Measurements from ENCODE around the gene SCYL2. TPM values are rescaled to one million over a fixed set of nuclear protein-coding genes. Genes with fewer than 3 reads are reported as not detected.

SCYL2 gene
- total RNA-seq, 4 donors from 2014 or later: 24.6 to 103 (median 42.5) TPM

DNA sequence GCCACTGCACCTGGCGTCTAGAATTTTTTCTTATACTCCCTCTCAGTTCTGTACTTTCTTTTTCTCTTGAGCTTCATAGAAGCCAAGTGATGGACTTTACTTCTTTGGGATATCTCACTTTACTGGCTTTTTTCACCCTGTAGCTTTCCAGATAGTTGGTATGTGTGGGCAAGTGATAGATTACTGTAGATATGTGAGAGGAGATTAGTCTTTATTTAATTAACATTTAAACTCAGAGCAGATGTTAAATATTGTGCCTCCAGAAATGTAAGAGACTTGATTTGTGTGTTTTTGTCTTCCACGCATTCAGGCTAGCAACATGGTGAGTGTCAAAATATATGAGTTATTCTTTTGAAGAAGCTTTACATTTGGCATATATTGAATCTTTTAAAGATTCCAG lies 50.4 kb downstream of the SCYL2 start:
- DNase-seq: no peak
- no peak for TF ChIP-seq POLR2A (IDR thresholded peaks at IDR 0.05)
- TF ChIP-seq, protein P1, sequence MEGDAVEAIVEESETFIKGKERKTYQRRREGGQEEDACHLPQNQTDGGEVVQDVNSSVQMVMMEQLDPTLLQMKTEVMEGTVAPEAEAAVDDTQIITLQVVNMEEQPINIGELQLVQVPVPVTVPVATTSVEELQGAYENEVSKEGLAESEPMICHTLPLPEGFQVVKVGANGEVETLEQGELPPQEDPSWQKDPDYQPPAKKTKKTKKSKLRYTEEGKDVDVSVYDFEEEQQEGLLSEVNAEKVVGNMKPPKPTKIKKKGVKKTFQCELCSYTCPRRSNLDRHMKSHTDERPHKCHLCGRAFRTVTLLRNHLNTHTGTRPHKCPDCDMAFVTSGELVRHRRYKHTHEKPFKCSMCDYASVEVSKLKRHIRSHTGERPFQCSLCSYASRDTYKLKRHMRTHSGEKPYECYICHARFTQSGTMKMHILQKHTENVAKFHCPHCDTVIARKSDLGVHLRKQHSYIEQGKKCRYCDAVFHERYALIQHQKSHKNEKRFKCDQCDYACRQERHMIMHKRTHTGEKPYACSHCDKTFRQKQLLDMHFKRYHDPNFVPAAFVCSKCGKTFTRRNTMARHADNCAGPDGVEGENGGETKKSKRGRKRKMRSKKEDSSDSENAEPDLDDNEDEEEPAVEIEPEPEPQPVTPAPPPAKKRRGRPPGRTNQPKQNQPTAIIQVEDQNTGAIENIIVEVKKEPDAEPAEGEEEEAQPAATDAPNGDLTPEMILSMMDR (IDR thresholded peaks at IDR 0.05): no peak
- Histone ChIP-seq H3K4me3 (no peak overlapping the region), H3K9me3 (no peaks in the 10 kb centered on the region), H3K27ac (no peak overlapping the region), H3K27me3 (no peaks in the 10 kb centered on the region), H3K4me1 (no peaks in the 10 kb centered on the region), H3K36me3 (no peaks in the 10 kb centered on the region)
- intact Hi-C loops (cut with DNase I; ENCODE audit: low total_unique reads): no loop called here

DNA sequence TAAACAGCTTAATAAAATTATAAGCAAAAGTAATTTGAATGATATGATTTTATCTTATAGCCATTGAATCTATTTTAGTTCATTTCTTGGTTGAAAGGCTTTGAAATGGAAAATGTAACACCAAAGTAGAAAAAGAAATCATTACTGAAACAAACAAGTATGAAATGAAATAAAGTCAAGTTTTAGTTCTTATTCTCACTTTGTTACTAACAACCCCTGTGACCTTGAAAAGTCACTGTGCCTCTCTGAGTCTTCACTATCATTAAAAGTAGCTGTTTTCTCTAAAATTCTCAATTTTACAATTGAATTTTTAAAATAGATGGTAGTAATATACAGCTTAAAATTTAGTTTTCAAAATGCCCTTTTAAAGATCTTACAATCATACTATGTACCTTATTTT lies 57.5 kb downstream of the SCYL2 start:
- Histone ChIP-seq H3K27ac (no peak overlapping the region), H3K27me3 (no peaks in the 10 kb centered on the region), H3K9me3 (no peaks in the 10 kb centered on the region), H3K4me1 (no peaks in the 10 kb centered on the region), H3K36me3 (no peaks in the 10 kb centered on the region), H3K4me3 (no peak overlapping the region)
- TF ChIP-seq, protein P1 (IDR thresholded peaks at IDR 0.05): no peak
- TF ChIP-seq POLR2A (IDR thresholded peaks at IDR 0.05): no peak
- no peak for DNase-seq
- intact Hi-C loops (cut with DNase I; ENCODE audit: low total_unique reads): no loop called here

DNA sequence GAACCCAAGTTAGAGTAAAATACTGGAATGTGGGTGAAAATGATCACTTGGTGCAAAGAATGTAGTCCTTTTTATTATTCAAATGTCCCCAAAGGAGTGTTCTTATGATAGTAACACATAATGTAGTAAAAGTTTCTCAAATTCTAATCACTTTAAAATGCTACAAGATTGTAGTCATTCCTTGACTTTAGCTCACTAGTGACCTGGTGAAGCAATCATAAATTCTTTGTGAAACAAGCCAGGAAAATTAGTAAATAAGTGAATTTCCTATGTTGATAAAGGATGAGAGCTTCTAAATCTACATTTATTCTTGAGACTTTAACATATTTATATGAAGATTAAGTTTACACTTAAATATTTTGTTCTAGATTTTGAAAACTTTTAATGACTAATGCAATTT lies 59.2 kb downstream of the SCYL2 start:
- intact Hi-C loops (cut with DNase I; ENCODE audit: low total_unique reads): no loop called here
- no peak overlapping the region for H3K4me3 ChIP-seq
- no peaks in the 10 kb centered on the region for H3K27me3 ChIP-seq
- H3K36me3 ChIP-seq: no peaks in the 10 kb centered on the region
- H3K9me3 ChIP-seq: no peaks in the 10 kb centered on the region
- H3K27ac ChIP-seq: no peak overlapping the region
- no peak for DNase-seq
- no peaks in the 10 kb centered on the region for H3K4me1 ChIP-seq
- TF ChIP-seq POLR2A (IDR thresholded peaks at IDR 0.05): no peak
- TF ChIP-seq, protein P1 (IDR thresholded peaks at IDR 0.05): no peak

GRCh38 chr12:100329800-100330199 lies 62.8 kb downstream of the SCYL2 start:
- intact Hi-C loops (cut with DNase I; ENCODE audit: low total_unique reads): no loop called here
- no peaks in the 10 kb centered on the region for H3K4me1 ChIP-seq
- no peaks in the 10 kb centered on the region for H3K9me3 ChIP-seq
- DNase-seq: no peak
- H3K27me3 ChIP-seq: no peaks in the 10 kb centered on the region
- no peaks in the 10 kb centered on the region for H3K36me3 ChIP-seq
- no peak overlapping the region for H3K27ac ChIP-seq
- H3K4me3 ChIP-seq: no peak overlapping the region
- TF ChIP-seq, protein P1 (IDR thresholded peaks at IDR 0.05): no peak
- no peak for TF ChIP-seq POLR2A (IDR thresholded peaks at IDR 0.05)

DNA sequence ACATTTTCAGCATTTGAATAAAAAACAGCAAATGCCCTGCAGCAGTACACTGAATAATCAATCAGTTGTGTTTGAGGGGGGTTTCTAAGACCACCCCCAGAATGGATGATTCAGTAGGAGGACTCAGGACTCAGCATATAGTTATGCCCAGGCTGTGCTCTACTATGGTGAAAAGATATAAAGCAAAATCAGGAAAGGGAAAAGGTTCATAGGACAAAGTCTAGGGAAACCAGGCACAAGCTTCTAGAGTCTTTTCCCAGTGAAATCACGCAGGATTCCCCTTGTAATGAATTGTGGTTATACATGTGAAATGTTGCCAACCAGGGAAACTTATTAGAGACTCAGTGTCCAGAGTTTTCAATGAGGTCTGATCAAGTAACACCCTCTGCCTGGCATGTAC lies 64.9 kb downstream of the SCYL2 start:
- Histone ChIP-seq H3K4me1 (no peaks in the 10 kb centered on the region), H3K27ac (no peak overlapping the region), H3K4me3 (no peak overlapping the region), H3K27me3 (no peaks in the 10 kb centered on the region), H3K36me3 (no peaks in the 10 kb centered on the region), H3K9me3 (no peaks in the 10 kb centered on the region)
- no peak for DNase-seq
- no peak for TF ChIP-seq POLR2A (IDR thresholded peaks at IDR 0.05)
- TF ChIP-seq, protein P1 (IDR thresholded peaks at IDR 0.05): no peak
- intact Hi-C loops (cut with DNase I; ENCODE audit: low total_unique reads): no loop called here
